Fibroblast of lung (primary cell): ENCODE data around the gene SDHB. TPM values are rescaled to one million over a fixed set of nuclear protein-coding genes. Genes with fewer than 3 reads are reported as not detected.

Experiments
- DNase-seq, 2 donors: peaks; one replicate each; pipeline versions ENCODE4 v3.0.0 to v3.0.0-alpha.2; 2010; ENCODE audit warnings: low read depth in 2 of 2
- H2AFZ ChIP-seq: 2 replicates; pipeline ENCODE4 v1.5.1; 2012; ENCODE audit warnings: low read length, control low read depth, inconsistent platforms
- H3K27ac ChIP-seq: 2 replicates; pipeline ENCODE4 v1.5.1; 2011; ENCODE audit warnings: low read length, control low read depth; ENCODE audit not compliant: insufficient read depth
- H3K27me3 ChIP-seq: 2 replicates; pipeline ENCODE4 v1.5.1; 2011; ENCODE audit warnings: mild to moderate bottlenecking, low read length; ENCODE audit not compliant: control insufficient read depth, insufficient read depth
- H3K36me3 ChIP-seq: 2 replicates; pipeline ENCODE4 v1.5.1; 2011; ENCODE audit warnings: low read length; ENCODE audit not compliant: control insufficient read depth, insufficient read depth
- H3K4me1 ChIP-seq: 2 replicates; pipeline ENCODE4 v1.5.1; 2011; ENCODE audit warnings: low read length; ENCODE audit not compliant: control insufficient read depth, insufficient read depth; ENCODE audit errors: extremely low read depth
- H3K4me2 ChIP-seq: 2 replicates; pipeline ENCODE4 v1.5.1; 2011; ENCODE audit warnings: low read length, control low read depth; ENCODE audit not compliant: insufficient read depth; ENCODE audit errors: extremely low read depth
- H3K4me3 ChIP-seq, 4 experiments: fragments of 200-600 bp in 1 of 4; sonication (generic) in 1 of 4; replicated peaks in 1 of 4; 2 replicates each; pipeline ENCODE4 v1.5.1; 2011 to 2016; ENCODE audit warnings: low read length in 4 of 4, low read depth in 3 of 4, mild to moderate bottlenecking in 3 of 4, control low read depth in 2 of 4, inconsistent platforms in 1 of 4, mixed read lengths in 1 of 4; ENCODE audit not compliant: insufficient read depth in 1 of 4; ENCODE audit errors: control extremely low read depth in 1 of 4
- H3K79me2 ChIP-seq: 2 replicates; pipeline ENCODE4 v1.5.1; 2012; ENCODE audit warnings: mild to moderate bottlenecking, low read length, inconsistent platforms; ENCODE audit not compliant: control insufficient read depth, insufficient read depth
- H3K9ac ChIP-seq: 2 replicates; pipeline ENCODE4 v1.5.1; 2011; ENCODE audit warnings: mild to moderate bottlenecking, low read length, control low read depth; ENCODE audit not compliant: insufficient read depth
- H3K9me3 ChIP-seq: 2 replicates; pipeline ENCODE4 v1.5.1; 2012; ENCODE audit warnings: low read depth, low read length; ENCODE audit not compliant: control insufficient read depth, insufficient read depth
- H4K20me1 ChIP-seq: 2 replicates; pipeline ENCODE4 v1.5.1; 2011; ENCODE audit warnings: low read length; ENCODE audit not compliant: control insufficient read depth, insufficient read depth; ENCODE audit errors: extremely low read depth
- EZH2 ChIP-seq: IDR thresholded peaks from 2 replicates; pipeline ENCODE4 v1.5.1; 2012; ENCODE audit warnings: low read length, control low read depth, mild to moderate bottlenecking; ENCODE audit errors: missing control alignments
- polyA plus RNA-seq, 2 donors: library from polyadenylated mRNA; depleted of rRNA in 1 of 2; stranded (reverse) in 1 of 2; unstranded in 1 of 2; fragments of >200 nt; gene quantifications; 2 replicates each; pipeline ENCODE4 v1.2.1, GENCODE V29; 2011 to 2012; ENCODE audit warnings: missing spikeins in 1 of 2
- total RNA-seq: library from RNA; depleted of rRNA; stranded (reverse); fragments of >200 nt; gene quantifications from 2 replicates; pipeline ENCODE4 v1.2.1, GENCODE V29; 2014
- TF ChIP-seq, protein P1 (sequence below), 2 donors: IDR thresholded peaks in 1 of 2; conservative IDR thresholded peaks in 1 of 2; 1 replicate in 1 of 2; 2 replicates in 1 of 2; pipeline ENCODE4 v1.5.1; 2011 to 2012; ENCODE audit warnings: low read length in 2 of 2, control low read depth in 1 of 2, inconsistent platforms in 1 of 2, low read depth in 1 of 2, mild to moderate bottlenecking in 1 of 2

The SDHB gene
- total and polyA plus RNA-seq, 2 donors (not counting 1 experiment from before 2014, with no cell fraction given), result 136 to 170 TPM

DNA sequence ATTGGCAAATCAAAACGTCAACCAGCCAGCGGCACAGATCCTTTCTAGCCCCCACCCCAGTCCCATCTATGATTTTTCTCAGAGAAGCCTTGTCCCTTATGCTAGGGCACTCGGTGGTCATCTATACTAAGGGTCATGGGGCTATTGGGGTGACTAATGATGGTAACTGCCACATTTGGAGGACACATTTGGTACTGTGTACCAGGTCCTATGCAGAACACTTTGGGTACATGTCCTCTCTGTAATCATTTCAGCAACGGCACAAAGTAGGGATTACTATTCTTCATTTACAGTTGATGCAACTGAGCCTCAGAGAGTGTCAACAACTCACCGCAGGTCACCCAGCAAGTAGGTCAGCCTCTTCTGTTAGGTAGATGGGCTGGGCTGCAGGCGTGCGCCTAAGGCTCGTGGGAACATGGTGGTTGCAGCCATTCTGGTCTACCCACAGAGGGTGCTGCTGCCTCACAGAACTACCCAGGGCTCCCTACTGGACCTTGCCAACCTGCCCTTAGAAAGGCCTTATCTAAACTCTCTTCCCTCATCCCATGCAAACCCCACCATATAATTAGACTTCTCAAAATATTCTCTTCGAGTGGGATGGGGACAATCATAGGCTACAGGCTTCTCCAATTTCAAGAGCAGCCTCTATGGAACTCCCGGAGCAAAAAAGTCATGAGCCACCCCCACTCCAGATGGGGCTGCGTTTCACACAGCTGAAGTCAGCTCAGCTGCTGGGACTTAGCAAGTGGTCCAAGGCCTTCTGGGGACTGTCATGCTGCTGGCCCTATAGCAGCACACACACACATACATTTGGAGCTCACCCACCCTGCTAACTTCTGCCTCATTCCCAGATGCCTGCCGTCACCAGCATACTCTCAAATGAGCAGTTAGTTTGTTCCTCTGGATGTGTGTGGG lies 5.8 kb upstream of the SDHB start:
- Histone ChIP-seq H3K27me3 (peaks cover 2% of the 10 kb centered on the region), H3K9ac (no peak overlapping the region), H3K79me2 (no peaks in the 10 kb centered on the region), H3K9me3 (no peaks in the 10 kb centered on the region), H2AFZ (no peak overlapping the region), H3K4me3 (no peak overlapping the region), H3K4me2 (no peak overlapping the region), H3K4me1 (no peaks in the 10 kb centered on the region), H3K36me3 (no peaks in the 10 kb centered on the region), H3K27ac (no peak overlapping the region), H4K20me1 (no peaks in the 10 kb centered on the region)
- TF ChIP-seq, protein P1, sequence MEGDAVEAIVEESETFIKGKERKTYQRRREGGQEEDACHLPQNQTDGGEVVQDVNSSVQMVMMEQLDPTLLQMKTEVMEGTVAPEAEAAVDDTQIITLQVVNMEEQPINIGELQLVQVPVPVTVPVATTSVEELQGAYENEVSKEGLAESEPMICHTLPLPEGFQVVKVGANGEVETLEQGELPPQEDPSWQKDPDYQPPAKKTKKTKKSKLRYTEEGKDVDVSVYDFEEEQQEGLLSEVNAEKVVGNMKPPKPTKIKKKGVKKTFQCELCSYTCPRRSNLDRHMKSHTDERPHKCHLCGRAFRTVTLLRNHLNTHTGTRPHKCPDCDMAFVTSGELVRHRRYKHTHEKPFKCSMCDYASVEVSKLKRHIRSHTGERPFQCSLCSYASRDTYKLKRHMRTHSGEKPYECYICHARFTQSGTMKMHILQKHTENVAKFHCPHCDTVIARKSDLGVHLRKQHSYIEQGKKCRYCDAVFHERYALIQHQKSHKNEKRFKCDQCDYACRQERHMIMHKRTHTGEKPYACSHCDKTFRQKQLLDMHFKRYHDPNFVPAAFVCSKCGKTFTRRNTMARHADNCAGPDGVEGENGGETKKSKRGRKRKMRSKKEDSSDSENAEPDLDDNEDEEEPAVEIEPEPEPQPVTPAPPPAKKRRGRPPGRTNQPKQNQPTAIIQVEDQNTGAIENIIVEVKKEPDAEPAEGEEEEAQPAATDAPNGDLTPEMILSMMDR (conservative IDR thresholded peaks at IDR 0.05 in 1 of 2, IDR thresholded peaks at IDR 0.05 in 1 of 2; ENCODE audit: low read depth in 1 of 2, low read length in 2 of 2), result peak; percentile 78 to 80
- no peak for TF ChIP-seq EZH2
- DNase-seq, result peak; percentile 68

DNA sequence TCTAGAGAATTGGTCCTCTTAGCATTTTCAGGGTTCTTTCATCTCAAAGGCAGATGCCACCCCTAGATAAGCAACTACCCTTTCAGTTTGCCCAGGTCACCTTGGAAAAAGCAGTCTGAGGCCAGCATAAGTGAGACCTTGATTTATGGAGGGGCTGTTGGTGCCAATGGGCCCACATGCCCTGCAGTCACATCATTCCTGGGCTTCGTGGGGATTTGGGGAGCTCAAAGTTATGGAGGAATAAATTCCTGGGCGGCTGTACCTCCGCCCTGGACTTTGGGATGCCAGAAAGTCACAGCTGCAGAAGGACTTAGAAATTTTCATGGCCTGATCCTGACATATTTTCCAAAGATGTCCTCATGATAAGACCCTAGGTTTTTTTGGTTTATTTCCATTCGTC lies 2.7 kb upstream of the SDHB start:
- DNase-seq, result no peak
- Histone ChIP-seq H3K4me3 (no peak overlapping the region), H3K9me3 (no peaks in the 10 kb centered on the region), H3K79me2 (peaks cover 20% of the 10 kb centered on the region), H4K20me1 (no peaks in the 10 kb centered on the region), H3K36me3 (no peaks in the 10 kb centered on the region), H3K27ac (no peak overlapping the region), H3K4me2 (no peak overlapping the region), H3K27me3 (peaks cover 2% of the 10 kb centered on the region), H3K9ac (no peak overlapping the region), H2AFZ (no peak overlapping the region), H3K4me1 (peaks cover 2% of the 10 kb centered on the region)
- TF ChIP-seq, protein P1 (conservative IDR thresholded peaks at IDR 0.05 in 1 of 2, IDR thresholded peaks at IDR 0.05 in 1 of 2; ENCODE audit: low read depth in 1 of 2, low read length in 2 of 2), result no peak
- no peak for TF ChIP-seq EZH2

DNA sequence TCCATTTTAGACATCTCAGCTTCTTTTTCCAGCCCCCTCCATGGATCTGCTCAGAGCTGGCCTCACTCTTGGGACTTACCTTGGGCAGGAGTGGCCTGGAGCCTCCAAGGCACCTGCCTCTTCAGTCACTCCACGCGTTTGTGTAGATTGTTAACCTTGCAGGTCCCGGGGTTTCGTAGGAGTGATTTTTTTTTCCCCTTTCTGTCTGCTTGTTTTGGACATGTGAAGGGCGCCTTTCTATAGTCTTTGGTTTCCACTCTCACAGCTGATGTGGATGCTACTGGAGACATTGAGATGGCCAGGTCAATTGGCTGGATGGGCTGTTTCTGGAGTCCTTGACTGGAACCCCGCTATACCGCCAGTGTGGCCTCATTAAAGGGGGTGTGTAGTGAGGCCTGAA lies 2.0 kb upstream of the SDHB start:
- TF ChIP-seq, protein P1 (conservative IDR thresholded peaks at IDR 0.05 in 1 of 2, IDR thresholded peaks at IDR 0.05 in 1 of 2; ENCODE audit: low read depth in 1 of 2, low read length in 2 of 2), result no peak
- Histone ChIP-seq H3K4me2 (no peak overlapping the region), H3K27me3 (peaks cover 2% of the 10 kb centered on the region), H3K27ac (no peak overlapping the region), H4K20me1 (no peaks in the 10 kb centered on the region), H3K9ac (no peak overlapping the region), H3K79me2 (peaks cover 24% of the 10 kb centered on the region), H3K4me1 (peaks cover 2% of the 10 kb centered on the region), H3K36me3 (no peaks in the 10 kb centered on the region), H2AFZ (no peak overlapping the region), H3K4me3 (no peak overlapping the region), H3K9me3 (no peaks in the 10 kb centered on the region)
- no peak for DNase-seq
